ENCODE measurements around the gene TTLL11.

The TTLL11 gene

DNA sequence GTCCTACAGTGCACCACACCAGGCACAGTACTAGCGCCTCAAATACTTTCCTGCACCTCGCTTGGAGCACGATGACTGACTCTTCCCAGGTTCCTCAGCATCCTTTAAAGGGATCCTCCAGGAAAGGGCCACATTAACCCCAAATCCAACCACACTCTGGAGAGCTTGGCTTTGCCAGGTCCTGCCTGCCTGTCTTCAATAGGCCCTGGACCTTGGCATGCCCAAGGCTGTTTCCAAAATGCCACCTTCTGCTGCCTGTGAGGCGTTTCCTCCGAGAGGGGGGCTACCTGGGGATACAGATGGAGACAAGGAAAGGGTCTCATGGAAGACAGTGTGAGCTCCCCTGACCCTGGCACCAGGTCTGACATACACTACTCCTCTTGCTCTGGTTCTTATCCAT is 271.8 kb downstream of the TTLL11 start:
- Histone ChIP-seq H3K36me3 (ENCODE audit: control insufficient read depth, insufficient read depth, low read length) (no peaks in the 10 kb centered on the region), H4K8ac (ENCODE audit: low read depth, low read length) (no peak overlapping the region), H3K79me1 (ENCODE audit: low read length) (no peaks in the 10 kb centered on the region), H3K4ac (ENCODE audit: low read depth, low read length) (no peak overlapping the region), H4K5ac (ENCODE audit: low read length) (no peak overlapping the region), H3K4me1 (ENCODE audit: control insufficient read depth, low read depth, low read length) (peaks cover 16% of the 10 kb centered on the region), H2BK120ac (ENCODE audit: low read depth, low read length) (no peak overlapping the region), H3K9ac (ENCODE audit: low read length) (no peak overlapping the region), H3K4me3 (ENCODE audit: low read length) (no peak overlapping the region), H3K4me2 (ENCODE audit: low read length) (no peak overlapping the region), H3K18ac (ENCODE audit: low read length) (no peak overlapping the region), H2BK5ac (ENCODE audit: low read length) (no peak overlapping the region), H3K27ac (ENCODE audit: low read depth, low read length) (no peak overlapping the region), H3K79me2 (ENCODE audit: control insufficient read depth, insufficient read depth, low read length) (no peaks in the 10 kb centered on the region), H2AK5ac (ENCODE audit: low read length) (no peak overlapping the region), H3K56ac (ENCODE audit: low read length) (no peak overlapping the region), H2BK15ac (replicated peaks; ENCODE audit: low read depth) (no peak overlapping the region), H3K23ac (ENCODE audit: low read length) (no peak overlapping the region), H3K27me3 (ENCODE audit: insufficient read depth, low read length, poor library complexity) (no peaks in the 10 kb centered on the region)
- no CpG with 5 or more reads among the region's 5 CpGs for WGBS (ENCODE audit: extremely low coverage, insufficient coverage, low lambda C conversion rate)
- DNase-seq = no peak

DNA sequence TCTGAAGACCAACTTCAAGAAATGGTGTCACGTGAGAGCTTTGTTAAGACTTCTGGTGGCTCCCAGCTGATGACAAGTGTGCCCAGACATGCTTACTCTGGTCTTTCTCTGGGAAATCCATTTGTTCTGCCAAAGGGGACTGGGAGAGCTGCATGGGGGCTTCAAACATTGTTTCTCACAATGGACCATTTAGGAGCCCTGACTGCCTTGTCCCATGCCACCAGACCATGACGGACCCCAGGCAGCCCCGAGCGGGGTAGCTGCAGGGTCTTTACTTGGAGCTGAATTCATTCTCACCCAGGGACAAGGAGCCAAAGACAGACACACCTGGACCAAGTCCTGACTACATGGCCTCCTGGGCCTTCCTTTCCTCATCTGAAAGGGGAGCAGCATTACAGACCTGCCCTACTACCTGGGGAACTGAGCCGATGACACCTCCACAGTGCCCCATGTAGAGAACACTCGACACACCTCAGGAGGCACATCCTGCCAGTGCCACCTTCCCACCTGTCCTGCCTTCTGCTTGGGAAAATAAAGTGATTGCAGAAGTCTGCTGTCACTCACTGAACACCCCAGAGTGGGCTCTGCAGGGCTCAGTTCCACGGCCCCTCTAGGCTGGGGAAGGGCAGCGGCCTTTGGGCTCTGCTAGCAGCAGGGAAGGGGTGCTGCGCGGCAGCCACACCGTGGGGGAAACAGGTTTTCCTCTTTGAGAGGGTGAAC is 272.7 kb downstream of the TTLL11 start:
- Histone ChIP-seq H3K4ac (ENCODE audit: low read depth, low read length) (no peak overlapping the region), H3K56ac (ENCODE audit: low read length) (no peak overlapping the region), H3K79me1 (ENCODE audit: low read length) (no peaks in the 10 kb centered on the region), H4K8ac (ENCODE audit: low read depth, low read length) (no peak overlapping the region), H3K23ac (ENCODE audit: low read length) (no peak overlapping the region), H2BK15ac (replicated peaks; ENCODE audit: low read depth) (no peak overlapping the region), H3K4me3 (ENCODE audit: low read length) (no peak overlapping the region), H3K4me2 (ENCODE audit: low read length) (no peak overlapping the region), H4K5ac (ENCODE audit: low read length) (no peak overlapping the region), H3K27ac (ENCODE audit: low read depth, low read length) (no peak overlapping the region), H2BK5ac (ENCODE audit: low read length) (no peak overlapping the region), H3K79me2 (ENCODE audit: control insufficient read depth, insufficient read depth, low read length) (no peaks in the 10 kb centered on the region), H2AK5ac (ENCODE audit: low read length) (no peak overlapping the region), H3K9ac (ENCODE audit: low read length) (no peak overlapping the region), H2BK120ac (ENCODE audit: low read depth, low read length) (no peak overlapping the region), H3K27me3 (ENCODE audit: insufficient read depth, low read length, poor library complexity) (no peaks in the 10 kb centered on the region), H3K18ac (ENCODE audit: low read length) (no peak overlapping the region), H3K36me3 (ENCODE audit: control insufficient read depth, insufficient read depth, low read length) (no peaks in the 10 kb centered on the region), H3K4me1 (ENCODE audit: control insufficient read depth, low read depth, low read length) (peaks cover 16% of the 10 kb centered on the region)
- WGBS (ENCODE audit: extremely low coverage, insufficient coverage, low lambda C conversion rate) = no CpG with 5 or more reads among the region's 11 CpGs
- no peak for DNase-seq

DNA sequence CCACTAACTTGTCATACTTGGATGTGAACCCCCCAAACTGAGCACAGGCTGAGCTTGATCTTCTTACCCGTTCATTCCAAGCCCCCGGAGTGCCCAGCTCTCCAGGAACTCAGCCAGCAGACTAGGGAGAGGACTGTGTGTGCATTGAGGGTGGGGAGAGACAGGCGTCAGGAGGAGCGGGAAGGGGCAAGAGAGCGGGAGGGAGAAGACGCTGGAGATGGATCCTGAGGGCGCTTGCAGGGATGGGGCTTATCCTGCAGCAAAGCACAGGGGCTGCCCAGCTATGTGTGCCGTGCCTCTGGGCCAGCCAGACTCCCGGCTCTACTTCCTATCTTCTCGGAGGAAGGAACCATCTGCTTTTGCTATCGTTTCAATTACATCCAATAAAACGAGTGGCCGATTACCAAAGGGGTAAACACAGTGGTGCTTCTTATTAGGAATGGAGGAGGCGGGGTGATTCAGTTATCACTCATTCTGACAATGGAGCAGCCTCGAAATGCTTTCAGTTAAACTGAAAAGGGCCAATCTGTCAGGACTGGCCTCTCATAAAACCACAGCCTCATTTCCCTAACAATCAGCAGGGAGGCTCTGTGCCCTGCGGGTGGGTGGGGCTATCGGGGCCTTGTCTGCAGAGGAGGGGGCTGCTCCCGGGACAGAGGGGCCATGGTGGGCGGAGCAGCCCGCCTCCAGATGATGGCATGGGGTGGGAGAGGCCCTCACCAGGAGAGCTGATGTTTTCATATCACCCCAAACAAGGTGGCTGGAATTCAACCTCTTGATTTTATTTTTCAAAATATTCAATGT is 273.5 kb downstream of the TTLL11 start:
- H2BK5ac ChIP-seq (ENCODE audit: low read length) = no peak overlapping the region
- H4K5ac ChIP-seq (ENCODE audit: low read length) = no peak overlapping the region
- DNase-seq = peak; percentile 60
- peaks cover 16% of the 10 kb centered on the region for H3K4me1 ChIP-seq (ENCODE audit: control insufficient read depth, low read depth, low read length)
- H4K8ac ChIP-seq (ENCODE audit: low read depth, low read length) = no peak overlapping the region
- no peak overlapping the region for H3K23ac ChIP-seq (ENCODE audit: low read length)
- H3K4me2 ChIP-seq (ENCODE audit: low read length) = no peak overlapping the region
- H3K36me3 ChIP-seq (ENCODE audit: control insufficient read depth, insufficient read depth, low read length) = no peaks in the 10 kb centered on the region
- H3K56ac ChIP-seq (ENCODE audit: low read length) = peak overlapping the region; percentile 37
- no peak overlapping the region for H3K4me3 ChIP-seq (ENCODE audit: low read length)
- H3K18ac ChIP-seq (ENCODE audit: low read length) = no peak overlapping the region
- H3K9ac ChIP-seq (ENCODE audit: low read length) = no peak overlapping the region
- H3K79me2 ChIP-seq (ENCODE audit: control insufficient read depth, insufficient read depth, low read length) = no peaks in the 10 kb centered on the region
- no peaks in the 10 kb centered on the region for H3K79me1 ChIP-seq (ENCODE audit: low read length)
- WGBS (ENCODE audit: extremely low coverage, insufficient coverage, low lambda C conversion rate) = no CpG with 5 or more reads among the region's 20 CpGs
- H3K27ac ChIP-seq (ENCODE audit: low read depth, low read length) = no peak overlapping the region
- no peaks in the 10 kb centered on the region for H3K27me3 ChIP-seq (ENCODE audit: insufficient read depth, low read length, poor library complexity)
- H2BK120ac ChIP-seq (ENCODE audit: low read depth, low read length) = no peak overlapping the region
- H2BK15ac ChIP-seq (replicated peaks; ENCODE audit: low read depth) = no peak overlapping the region
- no peak overlapping the region for H3K4ac ChIP-seq (ENCODE audit: low read depth, low read length)
- no peak overlapping the region for H2AK5ac ChIP-seq (ENCODE audit: low read length)

DNA sequence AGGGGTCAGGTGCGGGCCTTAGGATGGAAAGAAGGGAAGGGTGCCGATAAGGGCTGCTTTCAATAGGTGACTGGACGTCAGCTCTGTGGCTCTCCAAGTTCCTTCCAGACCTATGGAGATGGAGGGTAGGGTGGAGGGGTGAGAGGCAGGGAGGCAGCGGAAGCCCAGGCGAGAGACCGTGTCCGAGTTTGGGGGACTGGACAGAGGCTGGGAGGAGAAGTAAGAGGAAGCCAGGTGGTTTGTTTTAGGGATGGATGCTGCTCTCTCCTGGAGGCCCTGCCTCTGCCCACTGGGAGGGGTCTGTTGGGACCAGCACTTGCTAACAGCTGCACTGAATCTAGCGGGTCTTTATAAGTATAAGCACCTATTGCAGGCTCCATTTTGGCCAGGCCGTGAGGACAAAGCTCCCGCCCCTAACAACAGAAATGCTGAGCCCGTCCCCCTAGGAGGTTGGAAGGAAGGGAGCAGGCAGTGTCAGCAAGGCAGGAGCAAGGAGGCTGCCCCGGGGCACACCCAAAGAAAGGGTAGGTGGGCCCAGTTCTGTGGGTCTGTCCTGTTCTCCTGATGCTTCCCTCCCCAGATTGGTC is 274.2 kb downstream of the TTLL11 start:
- Histone ChIP-seq H2BK5ac (ENCODE audit: low read length) (no peak overlapping the region), H3K4me3 (ENCODE audit: low read length) (no peak overlapping the region), H4K5ac (ENCODE audit: low read length) (no peak overlapping the region), H3K4me2 (ENCODE audit: low read length) (no peak overlapping the region), H3K79me1 (ENCODE audit: low read length) (no peaks in the 10 kb centered on the region), H3K79me2 (ENCODE audit: control insufficient read depth, insufficient read depth, low read length) (no peaks in the 10 kb centered on the region), H3K23ac (ENCODE audit: low read length) (no peak overlapping the region), H2BK15ac (replicated peaks; ENCODE audit: low read depth) (no peak overlapping the region), H3K27me3 (ENCODE audit: insufficient read depth, low read length, poor library complexity) (no peaks in the 10 kb centered on the region), H3K4ac (ENCODE audit: low read depth, low read length) (no peak overlapping the region), H2BK120ac (ENCODE audit: low read depth, low read length) (no peak overlapping the region), H3K27ac (ENCODE audit: low read depth, low read length) (no peak overlapping the region), H3K56ac (ENCODE audit: low read length) (no peak overlapping the region), H3K36me3 (ENCODE audit: control insufficient read depth, insufficient read depth, low read length) (no peaks in the 10 kb centered on the region), H4K8ac (ENCODE audit: low read depth, low read length) (no peak overlapping the region), H3K18ac (ENCODE audit: low read length) (no peak overlapping the region), H2AK5ac (ENCODE audit: low read length) (no peak overlapping the region), H3K9ac (ENCODE audit: low read length) (no peak overlapping the region), H3K4me1 (ENCODE audit: control insufficient read depth, low read depth, low read length) (peaks cover 16% of the 10 kb centered on the region)
- WGBS (ENCODE audit: extremely low coverage, insufficient coverage, low lambda C conversion rate) = no CpG with 5 or more reads among the region's 12 CpGs
- DNase-seq = no peak

DNA sequence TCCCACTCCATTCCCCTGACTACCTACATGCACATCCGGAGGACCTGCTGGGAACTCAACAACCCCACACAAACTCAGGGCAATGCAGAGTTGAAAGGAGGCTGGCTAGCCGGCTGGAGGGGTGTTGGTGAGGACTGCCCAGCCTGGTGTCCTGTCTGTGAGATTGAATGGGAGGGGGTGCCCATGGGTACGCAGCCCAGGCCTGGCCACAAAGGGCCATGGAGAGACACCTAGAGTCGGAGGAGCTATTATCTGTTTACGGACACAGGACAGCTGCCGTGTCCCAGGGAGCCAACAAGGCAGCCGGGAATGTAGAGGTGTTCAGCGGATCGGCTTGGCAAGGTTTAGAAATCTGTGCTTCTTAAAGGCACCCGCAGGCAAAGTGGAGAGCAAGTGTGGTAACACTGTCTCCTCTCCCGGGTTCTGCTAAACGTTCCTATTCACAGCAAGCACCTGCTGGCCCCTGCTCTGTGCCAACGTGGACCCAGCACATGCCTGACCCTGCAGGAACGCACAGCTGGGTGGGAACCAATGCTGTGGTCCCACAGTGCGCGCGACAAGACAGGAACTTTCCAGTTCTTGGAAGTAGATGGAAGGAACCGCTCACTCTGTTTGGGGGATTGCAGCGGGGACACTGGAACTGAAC is 275.0 kb downstream of the TTLL11 start:
- no peak overlapping the region for H3K18ac ChIP-seq (ENCODE audit: low read length)
- H4K5ac ChIP-seq (ENCODE audit: low read length) = no peak overlapping the region
- H3K56ac ChIP-seq (ENCODE audit: low read length) = peak overlapping the region; percentile 17
- no peaks in the 10 kb centered on the region for H3K79me2 ChIP-seq (ENCODE audit: control insufficient read depth, insufficient read depth, low read length)
- no peak overlapping the region for H3K23ac ChIP-seq (ENCODE audit: low read length)
- H4K8ac ChIP-seq (ENCODE audit: low read depth, low read length) = no peak overlapping the region
- H3K27ac ChIP-seq (ENCODE audit: low read depth, low read length) = no peak overlapping the region
- no peaks in the 10 kb centered on the region for H3K79me1 ChIP-seq (ENCODE audit: low read length)
- H2BK5ac ChIP-seq (ENCODE audit: low read length) = no peak overlapping the region
- H2BK120ac ChIP-seq (ENCODE audit: low read depth, low read length) = no peak overlapping the region
- H3K9ac ChIP-seq (ENCODE audit: low read length) = no peak overlapping the region
- no peaks in the 10 kb centered on the region for H3K36me3 ChIP-seq (ENCODE audit: control insufficient read depth, insufficient read depth, low read length)
- H2BK15ac ChIP-seq (replicated peaks; ENCODE audit: low read depth) = no peak overlapping the region
- H3K27me3 ChIP-seq (ENCODE audit: insufficient read depth, low read length, poor library complexity) = no peaks in the 10 kb centered on the region
- no peak overlapping the region for H3K4me3 ChIP-seq (ENCODE audit: low read length)
- DNase-seq = no peak
- no peak overlapping the region for H3K4me2 ChIP-seq (ENCODE audit: low read length)
- H3K4ac ChIP-seq (ENCODE audit: low read depth, low read length) = no peak overlapping the region
- no CpG with 5 or more reads among the region's 19 CpGs for WGBS (ENCODE audit: extremely low coverage, insufficient coverage, low lambda C conversion rate)
- no peak overlapping the region for H2AK5ac ChIP-seq (ENCODE audit: low read length)
- H3K4me1 ChIP-seq (ENCODE audit: control insufficient read depth, low read depth, low read length) = peaks cover 16% of the 10 kb centered on the region
